Endothelial cell of hepatic sinusoid (primary cell): Measurements from ENCODE around the gene KDM1A.
"Not testable (repeated sequence)": the region's sequence is repeated elsewhere in the genome, so short reads cannot be mapped to it uniquely, and the experiment has no call there.

ENCODE experiments used
- in situ Hi-C: cut with HindIII; loops from 2 replicates; pipeline ENCODE4 v1.10.0; 2017; ENCODE audit warnings: low sequenced_read_pairs

The KDM1A gene

DNA sequence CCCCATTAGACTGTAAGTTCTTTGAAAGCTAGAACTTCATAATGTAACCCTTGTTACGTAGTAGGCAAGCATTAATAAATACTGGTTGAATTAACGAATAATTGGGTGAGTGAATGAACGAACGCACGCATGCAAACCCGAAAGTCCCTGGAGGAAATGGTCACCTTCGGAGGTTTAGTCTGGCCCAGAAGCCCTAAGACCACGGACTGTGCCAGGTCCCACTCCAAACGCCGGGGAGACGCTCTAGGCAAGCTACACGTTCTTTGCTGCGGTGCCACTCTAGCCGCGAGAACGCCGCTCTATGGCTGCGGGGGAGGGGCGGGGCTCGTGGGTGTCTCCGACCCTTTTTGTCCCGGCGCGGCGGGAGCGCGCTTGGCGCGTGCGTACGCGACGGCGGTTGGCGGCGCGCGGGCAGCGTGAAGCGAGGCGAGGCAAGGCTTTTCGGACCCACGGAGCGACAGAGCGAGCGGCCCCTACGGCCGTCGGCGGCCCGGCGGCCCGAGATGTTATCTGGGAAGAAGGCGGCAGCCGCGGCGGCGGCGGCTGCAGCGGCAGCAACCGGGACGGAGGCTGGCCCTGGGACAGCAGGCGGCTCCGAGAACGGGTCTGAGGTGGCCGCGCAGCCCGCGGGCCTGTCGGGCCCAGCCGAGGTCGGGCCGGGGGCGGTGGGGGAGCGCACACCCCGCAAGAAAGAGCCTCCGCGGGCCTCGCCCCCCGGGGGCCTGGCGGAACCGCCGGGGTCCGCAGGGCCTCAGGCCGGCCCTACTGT is at the start of gene KDM1A:
TSS of gene KDM1A (plus strand) at position 375 of the 769 bp plus-strand sequence. CDS start at position 504, 129 bp downstream.
- in situ Hi-C loops = no loop called here

DNA sequence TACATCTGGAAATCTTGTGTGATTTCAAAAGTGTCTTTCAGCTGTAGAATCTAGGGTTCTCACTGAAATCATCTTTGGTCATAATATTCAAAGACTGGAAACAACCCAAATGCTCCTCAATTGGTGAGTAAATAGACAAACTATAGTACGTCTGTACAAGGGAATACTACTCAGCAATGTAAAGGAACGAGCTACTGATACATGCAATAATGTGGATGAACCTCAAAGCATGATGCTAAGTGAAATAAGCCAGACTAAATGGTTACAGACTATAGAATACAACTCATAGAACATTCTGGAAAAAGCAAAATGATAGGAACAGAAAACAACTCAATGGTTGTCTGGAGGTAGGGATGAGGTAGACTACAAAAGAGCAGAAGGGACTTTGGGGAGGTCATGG is 49.2 kb upstream of the KDM1A start:
- in situ Hi-C loops = no loop called here

DNA sequence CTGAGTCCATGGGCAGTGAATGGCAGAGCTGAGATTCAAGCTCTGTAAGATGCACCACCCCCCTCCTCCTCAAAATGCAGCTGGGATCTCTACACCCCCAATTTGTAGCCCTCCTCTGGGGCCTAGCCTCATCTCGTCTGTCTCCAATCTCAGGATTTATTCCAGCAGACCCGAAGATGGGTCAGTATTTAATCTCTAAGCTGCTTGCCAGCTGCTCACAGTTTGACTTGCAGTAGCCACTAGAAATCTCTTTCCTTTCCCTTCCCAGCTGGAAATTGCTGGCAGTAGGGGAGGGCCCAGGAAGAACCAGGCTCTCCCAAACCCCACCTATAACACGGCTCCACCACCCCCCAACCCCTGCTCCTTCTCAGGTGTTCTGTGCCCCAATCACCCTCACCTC is 48.1 kb upstream of the KDM1A start:
- in situ Hi-C loops = no loop called here

DNA sequence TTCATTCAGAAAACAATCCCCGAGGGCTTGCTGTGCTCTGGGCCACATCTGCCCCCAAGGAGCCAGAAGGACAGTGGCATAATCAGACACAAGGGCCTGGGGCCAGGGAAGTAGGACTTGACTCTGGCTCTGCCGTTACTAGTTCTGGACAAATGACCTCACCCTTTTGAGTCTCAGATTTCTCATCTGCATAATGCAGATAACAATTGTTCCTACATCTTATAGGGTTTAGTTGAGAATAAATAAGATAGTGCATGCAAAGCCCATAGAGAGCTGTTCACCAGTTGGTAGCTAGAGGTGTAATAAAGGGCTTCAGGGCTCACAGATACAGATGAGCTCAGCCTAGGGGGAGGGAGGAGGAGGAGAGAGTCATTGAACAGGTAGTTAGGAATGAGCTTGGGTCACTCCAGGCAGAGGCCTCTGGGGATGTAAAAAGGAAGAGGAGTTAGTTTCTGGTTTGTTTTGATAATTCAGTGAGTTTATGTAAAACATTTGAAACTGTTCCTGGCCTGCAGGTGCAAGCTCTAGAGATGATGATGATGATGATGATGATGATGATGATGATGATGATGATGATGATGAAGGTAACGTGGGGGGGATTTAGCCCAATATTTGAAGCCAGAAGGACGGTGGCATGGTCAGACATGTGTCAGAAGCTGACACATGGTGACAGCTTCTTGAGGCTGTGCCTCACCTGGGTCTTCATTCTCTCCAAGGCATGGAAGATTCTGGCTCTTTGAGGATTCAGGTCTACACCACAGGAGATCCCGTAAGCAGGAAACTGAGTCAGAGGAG is 47.5 kb upstream of the KDM1A start:
- in situ Hi-C loops = no loop called here

DNA sequence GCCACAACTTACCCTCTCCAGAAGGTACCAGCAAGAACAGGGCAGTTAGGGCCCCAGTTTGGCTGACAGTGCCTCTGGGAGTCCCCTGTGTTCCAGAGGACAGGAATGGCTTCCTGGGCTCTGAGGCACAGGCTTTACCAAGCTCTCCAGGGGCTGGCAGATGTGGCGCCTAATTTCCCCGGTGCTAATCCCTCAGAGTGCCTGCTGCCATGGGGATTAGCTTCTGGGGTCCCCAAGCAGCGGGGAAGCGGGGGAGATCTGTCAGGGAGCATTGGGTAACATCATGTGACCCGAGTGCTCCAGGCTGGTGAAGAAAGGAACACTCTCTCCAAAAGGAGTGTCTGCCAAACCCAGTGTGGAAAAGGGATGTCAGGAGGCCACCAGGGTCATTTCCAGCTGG is 46.5 kb upstream of the KDM1A start, which contains the start of gene LACTBL1:
TSS of gene LACTBL1 (minus strand) at position 107 of the 400 bp plus-strand sequence. CDS start 550 bp downstream, outside the sequence.
- in situ Hi-C loops = no loop called here

DNA sequence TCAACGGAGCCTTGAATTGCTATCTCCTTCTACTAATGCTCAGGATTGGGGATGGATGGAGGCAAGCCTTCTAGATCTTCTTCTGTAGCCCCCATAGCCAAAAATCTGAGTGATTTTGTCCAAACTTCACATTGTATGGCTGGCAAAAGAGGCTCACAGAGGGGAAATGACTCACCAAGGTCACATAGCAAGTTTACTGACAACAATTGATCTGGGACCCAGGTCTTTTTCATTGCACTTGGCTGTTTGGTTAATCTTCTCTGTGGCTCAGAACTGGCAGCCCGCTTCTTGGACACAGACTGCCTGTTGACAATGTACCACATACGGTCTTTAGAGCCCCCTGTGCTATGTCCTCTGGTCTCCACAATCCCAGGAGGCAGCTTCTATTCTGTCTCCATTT is 43.6 kb upstream of the KDM1A start:
- in situ Hi-C loops = no loop called here

DNA sequence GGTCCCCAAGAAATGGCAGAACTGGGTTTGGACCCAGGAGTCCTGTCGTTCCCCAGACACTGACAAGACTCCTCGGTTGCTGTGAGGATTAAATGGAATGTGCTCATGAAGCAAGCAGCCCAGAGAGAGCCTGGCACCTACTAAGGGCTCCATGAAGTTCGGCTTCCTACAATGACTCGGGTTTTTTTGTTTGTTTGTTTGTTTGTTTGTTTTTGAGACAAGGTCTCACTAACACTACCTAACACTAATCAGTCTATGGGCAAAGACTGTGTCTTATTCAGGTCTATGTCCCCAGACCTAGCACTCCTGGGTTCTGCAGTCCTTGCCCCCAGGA is 43.2 kb upstream of the KDM1A start:
- in situ Hi-C loops = no loop called here

DNA sequence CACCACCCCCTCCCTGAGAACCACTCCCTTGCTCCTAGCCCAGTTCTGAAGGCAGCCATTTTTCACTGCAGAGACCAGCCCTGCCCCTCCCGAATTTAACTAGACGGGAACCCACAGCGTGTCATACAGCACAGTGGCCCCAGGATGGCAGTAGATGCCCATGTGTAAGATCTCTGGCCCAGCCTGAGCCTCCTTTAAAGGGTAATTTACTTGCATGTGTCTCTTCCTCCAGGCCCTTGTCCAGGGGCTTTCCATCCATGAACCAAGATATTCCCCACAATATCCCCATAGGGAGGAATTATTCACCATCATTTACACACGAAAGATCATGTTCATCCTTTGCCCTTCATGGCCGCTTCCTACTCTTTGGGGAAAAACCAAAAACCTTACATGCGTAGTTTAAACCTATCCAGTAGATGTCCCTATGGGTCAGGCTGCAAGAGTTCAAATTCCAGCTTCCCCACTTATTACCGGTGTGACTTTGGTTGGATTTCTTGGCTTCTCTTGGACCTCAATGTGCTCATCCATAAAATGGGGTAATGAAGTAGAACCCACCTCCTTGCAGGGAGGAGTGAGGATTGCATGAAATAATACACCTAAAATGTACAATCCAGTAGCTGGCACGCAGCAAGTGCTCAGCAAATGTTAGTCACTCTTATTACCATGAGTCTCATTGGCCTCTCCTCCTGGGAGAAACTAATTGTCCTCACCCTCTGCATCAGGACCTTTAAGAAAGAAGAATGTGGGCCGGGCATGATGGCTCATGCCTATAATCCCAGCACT is 42.6 kb upstream of the KDM1A start:
- in situ Hi-C loops = no loop called here

DNA sequence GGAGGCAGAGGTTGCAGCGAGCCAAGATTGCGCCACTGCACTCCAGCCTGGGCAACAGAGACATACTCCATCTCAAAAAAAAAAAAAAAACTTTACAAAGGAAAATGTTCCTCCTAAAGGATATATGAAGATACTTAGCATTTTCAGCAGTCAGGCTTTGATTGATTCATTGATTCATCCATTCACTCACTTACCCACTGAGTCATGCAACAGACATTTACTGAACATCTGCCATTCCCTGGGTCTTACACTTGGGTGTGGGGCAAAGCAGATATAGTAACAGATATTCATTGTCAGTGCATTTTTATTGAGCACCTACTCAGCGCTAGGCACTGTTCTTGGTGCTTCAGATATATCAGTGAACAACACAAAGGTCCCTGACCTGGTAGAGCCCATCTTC is 41.0 kb upstream of the KDM1A start:
- in situ Hi-C loops = no loop called here

DNA sequence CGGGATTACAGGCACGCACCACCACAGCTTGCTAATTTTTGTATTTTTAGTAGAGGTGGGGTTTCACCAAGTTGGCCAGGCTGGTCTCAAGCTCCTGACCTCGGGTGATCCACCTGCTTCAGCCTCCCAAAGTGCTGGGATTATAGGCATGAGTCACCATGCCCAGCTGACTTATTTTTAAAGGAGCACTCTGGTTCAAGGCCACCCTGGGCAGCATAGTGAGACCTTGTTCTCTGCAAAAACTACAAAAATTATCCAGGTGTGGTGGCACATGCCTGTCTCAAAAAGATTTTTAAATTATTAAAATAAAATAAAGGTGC is 38.8 kb upstream of the KDM1A start:
- in situ Hi-C loops = loop anchor here (5.0 kb wide), 2 partner anchors 202 to 282 kb away; no protein-coding TSS in a partner anchor

DNA sequence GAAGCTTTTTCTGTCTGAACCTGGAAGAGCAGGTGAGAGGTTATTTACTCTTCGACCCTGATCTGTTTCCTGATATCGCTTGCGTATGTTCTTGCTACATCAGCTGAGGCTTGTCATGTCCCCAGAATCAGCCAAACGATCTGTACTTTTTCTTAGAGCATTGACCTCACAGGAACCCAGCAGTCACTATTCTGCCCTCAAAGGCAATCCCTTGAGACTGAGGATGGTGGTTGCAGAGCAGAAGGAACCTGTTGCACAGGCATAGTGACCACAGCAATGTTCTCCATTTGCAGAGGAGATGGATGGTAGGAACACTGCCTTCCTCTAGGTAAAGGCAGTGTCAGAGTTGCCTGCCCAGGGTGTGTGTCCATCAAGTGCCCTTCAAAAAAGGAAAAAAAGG is 35.3 kb upstream of the KDM1A start:
- in situ Hi-C loops = loop anchor here (5.0 kb wide), 2 partner anchors 198 to 278 kb away; no protein-coding TSS in a partner anchor

DNA sequence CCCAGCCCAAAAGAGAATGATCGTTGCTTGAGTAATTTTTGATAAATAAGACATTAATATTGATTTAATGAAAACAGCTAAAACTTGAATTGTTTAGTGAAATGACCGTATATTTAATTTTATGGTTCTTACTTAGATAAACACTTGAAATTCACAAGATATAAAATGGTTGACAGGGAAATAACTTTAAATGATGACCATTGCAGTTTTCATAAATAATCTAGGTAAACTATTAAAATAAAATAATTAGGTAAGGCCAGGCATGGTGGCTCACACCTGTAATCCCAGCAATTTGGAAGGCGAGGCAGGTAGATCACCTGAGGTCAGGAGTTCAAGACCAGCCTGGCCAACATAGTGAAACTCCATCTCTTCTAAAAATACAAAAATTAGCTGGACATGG is 26.9 kb upstream of the KDM1A start:
- in situ Hi-C loops = not testable (repeated sequence)

DNA sequence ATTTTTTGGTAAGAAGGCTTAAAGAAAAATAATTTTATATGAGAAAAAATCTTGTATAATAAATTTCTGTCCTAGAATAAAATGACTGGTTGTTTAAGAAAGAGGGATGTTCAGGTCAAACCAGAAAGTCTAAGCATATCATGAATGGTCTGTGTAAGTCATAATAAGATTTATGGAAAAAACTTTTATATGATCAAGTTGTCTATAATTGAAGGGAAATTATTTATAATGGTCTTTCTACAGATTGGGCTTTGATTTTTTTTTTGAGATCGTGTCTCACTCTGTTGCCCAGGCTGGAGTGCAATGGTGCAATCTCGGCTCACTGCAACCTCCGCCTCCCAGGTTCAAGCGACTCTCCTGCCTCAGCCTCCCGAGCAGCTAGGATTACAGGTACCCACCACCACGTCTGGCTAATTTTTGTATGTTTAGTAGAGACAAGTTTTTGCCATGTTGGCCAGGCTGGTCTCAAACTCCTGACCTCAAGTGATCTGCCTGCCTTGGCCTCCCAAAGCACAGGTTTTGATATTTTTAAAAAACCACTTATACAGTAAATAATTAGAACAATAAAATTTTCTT is 26.0 kb upstream of the KDM1A start:
- in situ Hi-C loops = not testable (repeated sequence)

DNA sequence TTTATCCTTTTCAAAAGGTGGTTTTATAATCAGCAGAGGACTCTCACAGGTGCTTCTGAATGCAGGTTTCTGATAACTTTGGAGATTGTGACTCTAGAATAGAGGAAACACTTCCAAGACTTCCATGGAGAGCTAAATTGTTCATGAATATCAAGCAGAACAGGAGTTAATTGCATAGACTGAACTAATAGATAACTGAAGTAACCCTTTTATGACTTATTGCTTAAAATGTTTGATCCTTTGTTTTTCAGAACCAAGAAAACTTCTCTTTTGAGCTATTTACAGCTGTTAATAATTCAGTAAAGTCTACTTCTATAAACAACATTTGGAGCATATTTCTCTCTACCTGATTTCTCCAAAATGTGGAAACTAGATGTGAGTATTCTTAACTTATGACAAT is 23.5 kb upstream of the KDM1A start:
- in situ Hi-C loops = loop anchor here (5.0 kb wide), 1 partner anchor 37 kb away; no protein-coding TSS in a partner anchor

DNA sequence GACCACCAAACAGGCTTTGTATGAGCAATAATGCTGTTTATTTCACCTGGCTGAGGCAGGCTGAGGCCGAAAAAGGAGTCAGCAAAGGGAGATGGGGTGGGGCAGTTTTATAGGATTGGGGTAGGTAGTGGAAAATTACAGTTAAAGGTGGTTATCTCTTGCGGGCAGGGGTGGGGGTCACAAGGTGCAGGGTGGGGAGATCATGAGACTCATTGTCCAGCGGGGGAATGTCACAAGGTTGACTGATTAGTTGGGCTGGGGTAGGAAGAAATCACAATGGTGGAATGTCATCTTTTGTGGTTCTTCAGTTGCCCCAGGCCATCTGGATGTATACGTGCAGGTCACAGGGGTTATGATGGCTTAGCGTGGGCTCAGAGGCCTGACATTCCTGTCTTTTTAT is 21.7 kb upstream of the KDM1A start:
- in situ Hi-C loops = loop anchor here (5.0 kb wide), 1 partner anchor 35 kb away; no protein-coding TSS in a partner anchor

DNA sequence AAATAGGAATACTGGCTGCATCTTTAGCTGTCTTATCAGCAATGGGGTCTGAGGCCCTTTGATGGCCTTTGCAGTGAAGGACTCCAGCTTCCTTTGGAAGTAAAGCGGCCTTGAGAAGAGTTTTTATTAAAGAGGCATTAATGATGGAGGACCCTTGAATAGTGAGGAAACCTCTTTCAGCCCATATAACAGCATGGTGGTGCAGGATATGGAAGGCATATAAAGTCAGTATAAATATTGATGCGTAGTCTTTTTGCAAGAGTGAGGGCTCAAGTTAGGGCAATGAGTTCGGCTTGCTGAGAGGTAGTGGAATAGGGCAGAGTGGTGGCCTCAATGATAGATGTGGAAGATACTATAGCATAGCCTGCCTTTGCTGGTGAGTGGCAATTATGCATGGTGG is 19.1 kb upstream of the KDM1A start:
- in situ Hi-C loops = not testable (repeated sequence)

DNA sequence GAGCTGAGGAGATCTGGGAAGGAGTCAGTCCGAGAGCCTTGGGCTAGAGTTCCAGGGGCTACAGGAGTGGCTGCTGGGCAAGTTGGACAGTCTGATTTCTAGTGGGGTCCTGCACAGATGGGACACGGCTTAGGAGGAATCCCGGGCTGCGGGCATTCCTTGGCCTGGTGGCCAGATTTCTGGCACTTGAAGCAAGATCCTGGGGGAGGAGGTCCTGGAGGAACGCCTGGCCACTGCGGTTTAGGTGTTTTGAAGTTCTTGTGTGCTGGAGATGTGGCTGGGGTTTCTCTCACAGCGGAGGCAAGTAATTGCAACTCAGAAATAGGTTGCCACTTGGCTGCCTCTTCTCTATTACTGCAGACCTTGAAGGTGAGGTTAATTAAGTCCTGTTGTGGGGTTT is 17.1 kb upstream of the KDM1A start:
- in situ Hi-C loops = not testable (repeated sequence)

DNA sequence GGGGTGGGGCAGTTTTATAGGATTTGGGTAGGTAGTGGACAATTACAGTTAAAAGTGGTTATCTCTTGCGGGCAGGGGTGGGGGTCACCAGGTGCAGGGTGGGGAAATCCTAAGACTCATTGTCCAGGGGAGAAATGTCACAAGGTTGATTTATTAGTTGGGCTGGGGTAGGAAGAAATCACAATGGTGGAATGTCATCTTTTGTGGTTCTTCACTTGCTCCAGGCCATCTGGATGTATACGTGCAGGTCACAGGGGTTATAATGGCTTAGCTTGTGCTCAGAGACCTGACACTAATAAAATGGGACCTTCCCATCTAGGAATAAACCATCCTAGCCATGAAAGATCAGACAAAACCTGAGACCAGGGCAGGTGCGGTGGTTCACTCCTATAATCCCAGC is 15.2 kb upstream of the KDM1A start:
- in situ Hi-C loops = no loop called here

DNA sequence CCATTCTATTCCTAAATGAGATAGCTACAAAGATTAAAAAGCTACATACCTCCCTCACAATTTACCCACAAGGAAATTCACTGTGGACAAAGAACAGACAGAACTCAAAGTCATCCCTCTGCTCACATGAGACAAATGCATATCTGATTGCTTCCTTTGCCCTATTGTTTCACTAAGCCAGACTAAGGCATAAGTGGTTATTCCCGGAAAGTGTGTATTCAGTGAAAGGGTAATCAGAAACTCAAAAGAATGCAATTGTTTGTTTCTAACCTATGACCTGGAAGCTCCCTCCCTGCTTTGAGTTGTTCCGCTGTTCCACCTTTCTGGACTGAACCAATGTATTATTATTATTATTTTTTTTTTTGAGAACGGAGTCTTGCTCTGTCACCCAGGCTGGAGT is 14.5 kb upstream of the KDM1A start:
- in situ Hi-C loops = not testable (repeated sequence)

DNA sequence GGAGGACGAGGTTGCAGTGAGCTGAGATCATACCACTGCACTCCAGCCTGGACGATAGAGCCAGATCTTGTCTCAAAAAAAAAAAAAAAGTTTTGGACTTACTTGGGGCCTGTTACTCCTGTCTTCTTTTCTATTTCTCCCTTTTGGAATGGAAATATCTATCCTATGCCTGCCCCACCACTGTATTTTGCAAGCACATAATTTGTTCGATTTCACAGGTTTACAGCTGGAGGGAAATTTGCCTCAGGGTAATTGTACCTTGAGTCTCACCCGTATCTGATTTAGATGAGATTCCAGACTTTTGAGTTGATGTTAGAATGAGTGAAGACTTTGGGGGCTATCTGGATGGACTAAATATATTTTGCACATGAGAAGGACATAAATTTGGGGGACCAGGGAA is 12.2 kb upstream of the KDM1A start:
- in situ Hi-C loops = no loop called here

DNA sequence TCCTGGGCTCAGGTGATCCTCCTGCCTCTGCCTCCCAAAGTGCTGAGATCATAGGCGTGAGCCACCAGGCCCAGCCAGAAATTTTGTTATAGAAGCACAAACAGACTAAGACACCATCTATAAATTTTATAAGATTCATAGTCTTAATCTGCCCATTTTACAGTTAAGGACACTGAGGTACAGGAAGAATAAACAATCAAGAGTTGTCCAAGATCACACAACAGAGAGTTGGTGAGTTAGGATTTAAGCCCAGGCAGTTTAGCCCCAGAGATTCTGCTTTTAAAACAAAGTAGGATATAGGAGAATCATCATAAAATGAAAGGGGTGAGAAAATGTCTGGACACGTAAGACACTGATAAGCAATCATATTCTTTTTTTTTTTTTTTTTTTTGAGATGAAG is 10.4 kb upstream of the KDM1A start:
- in situ Hi-C loops = no loop called here
